Left cardiac atrium (tissue), 4 donors: ENCODE results near the gene CLN3. TPM values are rescaled to one million over a fixed set of nuclear protein-coding genes. Genes with fewer than 3 reads are reported as not detected.
A peak's percentile ranks its signal among the peaks of the same experiment; 100 is the strongest.
"Not testable (repeated sequence)": the region's sequence is repeated elsewhere in the genome, so short reads cannot be mapped to it uniquely, and the experiment has no call there.

ENCODE experiments used
- ATAC-seq, 2 donors: fragments of 200-7000 bp; cut with Tn5 transposase; one replicate each; pipeline ENCODE4 v1.9.1; 2020; ENCODE audit warnings: mild to moderate bottlenecking in 2 of 2, moderate library complexity in 2 of 2
- DNase-seq: peaks from one replicate; pipeline ENCODE4 v3.0.0-alpha.2; 2020
- intact Hi-C, 2 donors: fragments of 100-400 bp; cut with DNase I; formaldehyde crosslinking; loops; one replicate each; pipeline versions ENCODE4 v1.14.1 to v1.15.1; 2022 to 2023
- long read RNA-seq: library from polyadenylated mRNA; unstranded; transcript quantifications from one replicate; pipeline ENCODE4 v2.0.0, GENCODE V29; 2021
- total RNA-seq, 2 donors: library from RNA; stranded (reverse); fragmentation: NEBNext Ultra II Directional; extraction: Animal tissue kit (Norgen Biotek cat#: 25700); gene quantifications; one replicate each; pipeline ENCODE4 v1.2.1, GENCODE V29; 2021
- donor health status: DM: no; HTN: yes; CAD: no.
- donor health status: DM: no; HTN: yes; CAD: no; lungs with severe emphysema.
- donor health status: DM: yes; HTN: yes; CAD: no.
- donor health status: Dilated cardiomyopathy.

CLN3 gene
- 10 to 100 TPM; 11.4 to 16.9 TPM for total RNA-seq
- long read RNA-seq, transcript CLN3-244 (16 exons, 3,832 nt): major isoform, 15 of 24 reads
- long read RNA-seq, transcript CLN3-205 (15 exons, 1,876 nt): minor isoform, 7 of 24 reads
- long read RNA-seq, partial matches to known transcripts: 0 of 24 reads
- long read RNA-seq, other reads (novel, unspliced or antisense): 0 of 24 reads

DNA sequence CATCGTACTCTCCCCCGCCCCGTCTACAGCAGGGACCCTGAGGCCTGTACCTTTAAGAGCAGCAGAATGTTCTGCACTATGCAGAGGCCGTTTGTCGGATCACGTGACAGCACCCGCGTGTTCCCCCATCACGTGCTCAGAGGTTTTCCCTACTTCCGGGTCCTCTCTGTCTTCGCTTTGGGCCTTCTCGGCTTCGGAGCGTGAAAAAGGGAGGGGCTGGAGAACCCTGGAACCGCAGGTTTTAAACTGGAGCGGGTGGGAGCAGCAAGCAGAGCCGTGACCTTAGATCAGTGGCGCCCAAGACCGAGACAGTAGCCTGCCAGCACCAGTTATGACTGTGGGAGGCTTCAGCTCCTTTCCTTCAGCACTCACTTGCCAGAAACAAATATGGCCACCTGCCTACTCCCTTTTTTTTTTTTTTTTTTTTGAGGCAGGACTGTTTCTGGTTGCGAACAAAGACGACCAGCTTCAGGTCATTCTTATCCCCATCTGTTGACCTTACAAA, at the start of gene CLN3:
CLN3 (minus strand) TSS at position 105 of the 505 bp plus-strand sequence. CDS start 315 bp downstream, outside the sequence.
- intact Hi-C loops: no loop called here
- ATAC-seq (peak; percentile 97 to 98), DNase-seq (peak; percentile 94)

DNA sequence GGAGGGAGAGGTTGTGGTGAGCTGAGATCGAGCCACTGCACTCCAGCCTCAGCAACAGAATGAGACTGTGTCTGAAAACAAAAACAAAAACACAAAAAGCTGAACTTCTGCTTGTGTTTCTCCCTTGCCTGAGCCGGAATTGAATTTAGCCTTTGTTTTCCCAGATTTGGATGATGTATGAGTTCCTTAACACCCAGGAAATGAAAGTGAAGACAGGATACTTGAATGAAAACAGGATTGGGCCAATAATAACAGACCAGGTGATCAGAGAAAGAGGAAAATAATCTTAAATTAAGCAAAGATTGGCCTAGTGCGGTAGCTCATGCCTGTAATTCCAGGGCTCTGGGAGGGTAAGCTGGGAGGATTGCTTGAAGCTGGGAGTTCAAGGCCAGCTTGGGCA, 48.5 kb upstream of the CLN3 start:
- intact Hi-C loops: loop anchor here in 1 of 2 donors (5.0 kb wide), 1 partner anchor 38 kb away; no protein-coding TSS in a partner anchor
- no peak for ATAC-seq
- no peak for DNase-seq

DNA sequence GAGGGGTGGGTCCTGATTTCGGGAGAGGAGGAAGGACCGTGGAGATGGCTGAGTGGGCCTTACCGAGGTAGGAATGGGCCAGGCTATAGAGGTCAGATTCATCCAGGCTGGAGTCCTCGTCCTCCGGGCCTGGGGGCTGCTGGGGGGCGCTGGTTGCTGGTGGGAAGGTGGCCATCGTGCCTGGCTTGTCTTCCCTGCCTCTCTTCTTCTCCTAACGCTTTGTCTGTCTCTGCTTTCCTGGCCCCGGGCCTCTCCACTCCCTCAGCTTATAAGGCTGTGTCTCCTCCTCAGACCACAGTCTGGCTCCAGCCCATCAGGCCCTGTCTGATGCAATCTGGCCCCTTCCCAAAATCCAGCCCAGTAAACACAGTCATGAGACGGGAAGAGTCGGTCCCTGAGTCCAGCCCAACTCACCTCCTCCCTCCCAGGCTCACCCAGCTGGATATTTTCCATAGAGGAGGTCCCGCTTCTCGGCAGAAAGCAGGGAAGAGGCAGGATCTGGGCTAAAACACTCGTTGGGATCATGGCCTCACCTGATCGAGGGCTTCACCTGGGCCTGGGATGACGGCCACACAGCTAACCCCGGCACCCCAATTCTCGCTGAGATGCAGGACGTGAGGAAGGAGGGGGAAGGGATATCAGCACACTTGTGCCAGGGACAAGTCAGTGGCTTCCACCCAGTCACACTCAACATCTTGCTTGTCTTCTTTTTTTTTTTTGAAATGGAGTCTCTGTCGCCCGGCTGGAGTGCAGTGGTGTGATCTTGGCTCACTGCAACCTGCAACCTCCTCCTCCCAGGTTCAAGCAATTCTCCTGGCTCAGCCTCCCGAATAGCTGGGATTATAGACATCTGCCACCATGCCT, 47.1 kb upstream of the CLN3 start, which contains the start of gene NUPR1:
NUPR1 (minus strand) TSS at position 242 of the 864 bp plus-strand sequence; CDS start at position 175, 67 bp downstream.
- DNase-seq (peak; percentile 95), ATAC-seq (peak; percentile 97 to 99)
- intact Hi-C loops: no loop called here

DNA sequence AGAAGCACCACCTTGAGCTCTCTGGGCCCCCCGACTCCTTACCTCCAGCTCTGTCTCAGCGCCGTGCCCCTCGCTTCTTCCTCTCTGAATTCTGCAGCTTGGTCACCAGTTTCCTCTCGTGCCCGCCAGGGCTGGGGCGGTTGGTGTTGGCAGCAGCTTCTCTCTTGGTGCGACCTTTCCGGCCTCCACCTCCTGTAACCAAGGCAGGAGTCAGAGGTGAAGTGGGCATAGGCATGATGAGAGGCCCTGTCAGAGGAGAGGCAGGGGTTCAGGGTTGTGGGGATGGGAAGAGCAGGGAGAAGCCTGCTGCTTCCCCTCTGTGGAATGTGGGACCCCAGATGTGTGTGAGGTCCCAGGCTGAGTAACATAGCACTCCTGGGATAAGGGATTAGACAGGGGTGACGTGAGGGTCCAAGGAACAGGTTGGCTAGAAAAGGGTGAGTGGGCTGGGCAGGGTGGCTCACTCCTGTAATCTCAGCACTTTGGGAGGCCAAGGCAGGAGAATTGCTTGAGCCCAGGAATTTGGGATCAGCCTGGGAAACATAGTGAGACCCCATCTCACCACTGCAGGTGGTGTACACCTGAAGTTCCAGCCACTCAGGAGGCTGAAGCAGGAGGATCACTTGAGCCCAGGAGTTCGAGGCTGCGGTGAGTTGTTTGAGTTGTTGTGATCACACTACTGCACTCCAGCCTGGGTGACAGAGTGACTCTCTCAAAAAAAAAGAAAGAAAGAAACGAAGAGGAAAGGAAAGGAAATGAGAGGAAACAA, 46.3 kb upstream of the CLN3 start:
- peak; percentile 2 to 4 for ATAC-seq
- intact Hi-C loops: no loop called here
- no peak for DNase-seq

DNA sequence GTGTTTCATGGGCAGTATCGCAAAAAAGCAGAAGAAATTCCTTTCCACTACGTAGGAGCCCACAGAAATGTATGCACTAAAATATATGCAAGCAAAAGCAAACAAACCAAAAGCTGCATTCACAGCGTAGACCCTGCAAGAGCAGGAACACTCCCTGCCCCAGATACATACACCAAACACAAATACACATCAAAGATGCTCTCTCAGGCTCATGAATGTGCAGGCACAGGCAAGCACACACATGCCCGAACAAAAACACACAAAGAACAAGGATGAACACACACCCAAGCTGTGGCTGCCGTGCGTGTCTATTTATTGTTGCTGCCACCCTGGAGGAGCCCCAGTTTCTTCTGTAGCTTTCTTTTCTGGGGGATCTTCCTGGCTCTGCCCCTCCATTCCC, 45.2 kb upstream of the CLN3 start:
- ATAC-seq: no peak
- intact Hi-C loops: no loop called here
- no peak for DNase-seq

DNA sequence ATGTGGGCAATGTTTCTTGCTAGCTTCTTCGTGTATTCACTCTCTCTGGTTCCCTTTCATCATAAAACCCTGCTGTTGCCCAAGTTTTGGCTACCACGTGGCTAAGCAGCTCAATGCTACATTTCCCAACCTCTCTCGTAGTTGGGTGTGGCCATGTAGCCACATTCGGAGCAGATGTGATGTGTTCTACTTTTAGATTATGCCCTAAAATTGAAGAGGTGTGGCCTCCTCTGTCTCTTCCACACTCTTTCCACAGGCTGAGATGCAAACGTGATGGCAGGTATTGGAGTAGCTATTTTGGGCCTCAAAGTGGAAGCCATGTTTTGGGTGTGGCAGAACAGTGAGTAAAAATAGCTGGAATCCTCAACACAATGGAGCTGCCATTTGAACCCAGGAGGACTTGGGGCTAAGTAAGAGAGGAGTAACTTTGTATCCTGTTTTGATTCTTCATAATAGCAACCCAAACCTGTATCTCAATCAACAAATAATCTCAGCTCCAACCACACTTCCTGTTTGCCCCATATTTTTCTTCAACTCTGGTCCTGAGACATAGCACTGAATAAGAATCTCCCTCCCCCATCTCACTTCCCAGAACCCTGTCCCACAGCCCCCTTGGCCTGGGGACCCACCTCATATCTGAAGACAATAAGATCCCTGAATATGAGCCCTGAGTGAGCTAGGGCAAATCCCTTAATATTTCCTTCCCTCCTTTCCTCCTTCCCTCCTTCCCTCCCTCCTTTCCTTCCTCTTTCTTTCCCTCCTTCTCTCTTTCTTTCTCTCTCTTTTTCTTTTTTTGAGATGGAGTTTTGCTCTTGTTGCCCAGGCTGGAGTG, 42.9 kb upstream of the CLN3 start:
- intact Hi-C loops: no loop called here
- ATAC-seq (no peak), DNase-seq (peak; percentile 42)

DNA sequence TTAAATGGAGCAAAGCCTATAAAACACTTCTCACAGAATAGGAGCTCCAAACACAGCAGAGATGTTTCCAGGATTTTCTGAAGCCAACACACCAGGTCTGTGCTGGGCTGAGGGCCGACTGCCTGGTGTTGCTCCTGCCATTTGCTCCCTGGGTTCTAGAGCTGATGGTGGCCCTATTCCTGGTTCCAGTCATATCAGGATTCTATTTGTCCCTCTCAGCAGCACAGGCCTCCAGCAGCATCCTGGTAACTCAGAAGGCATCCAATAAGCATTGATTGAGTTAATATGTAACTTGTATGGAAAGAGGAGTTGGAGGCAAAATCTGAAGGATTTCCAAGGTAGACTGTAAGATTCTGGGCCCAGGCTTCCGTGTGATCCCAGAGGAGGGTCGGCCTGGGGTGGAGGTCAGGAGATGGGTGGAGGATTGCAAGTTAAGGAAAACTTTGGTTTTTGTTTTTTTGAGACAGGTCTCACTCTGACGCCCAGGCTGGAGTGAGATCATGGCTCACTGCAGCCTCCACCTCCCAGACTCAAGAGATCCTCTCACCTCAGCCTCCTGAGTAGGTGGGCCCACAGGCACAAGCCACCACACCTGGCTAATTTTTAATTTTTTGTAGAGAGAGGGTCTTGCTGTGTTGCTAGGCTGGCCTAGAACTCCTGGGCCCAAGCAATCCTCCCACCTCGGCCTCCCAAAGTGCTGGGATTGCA, 41.2 kb upstream of the CLN3 start:
- intact Hi-C loops: no loop called here
- ATAC-seq: no peak
- DNase-seq: no peak

DNA sequence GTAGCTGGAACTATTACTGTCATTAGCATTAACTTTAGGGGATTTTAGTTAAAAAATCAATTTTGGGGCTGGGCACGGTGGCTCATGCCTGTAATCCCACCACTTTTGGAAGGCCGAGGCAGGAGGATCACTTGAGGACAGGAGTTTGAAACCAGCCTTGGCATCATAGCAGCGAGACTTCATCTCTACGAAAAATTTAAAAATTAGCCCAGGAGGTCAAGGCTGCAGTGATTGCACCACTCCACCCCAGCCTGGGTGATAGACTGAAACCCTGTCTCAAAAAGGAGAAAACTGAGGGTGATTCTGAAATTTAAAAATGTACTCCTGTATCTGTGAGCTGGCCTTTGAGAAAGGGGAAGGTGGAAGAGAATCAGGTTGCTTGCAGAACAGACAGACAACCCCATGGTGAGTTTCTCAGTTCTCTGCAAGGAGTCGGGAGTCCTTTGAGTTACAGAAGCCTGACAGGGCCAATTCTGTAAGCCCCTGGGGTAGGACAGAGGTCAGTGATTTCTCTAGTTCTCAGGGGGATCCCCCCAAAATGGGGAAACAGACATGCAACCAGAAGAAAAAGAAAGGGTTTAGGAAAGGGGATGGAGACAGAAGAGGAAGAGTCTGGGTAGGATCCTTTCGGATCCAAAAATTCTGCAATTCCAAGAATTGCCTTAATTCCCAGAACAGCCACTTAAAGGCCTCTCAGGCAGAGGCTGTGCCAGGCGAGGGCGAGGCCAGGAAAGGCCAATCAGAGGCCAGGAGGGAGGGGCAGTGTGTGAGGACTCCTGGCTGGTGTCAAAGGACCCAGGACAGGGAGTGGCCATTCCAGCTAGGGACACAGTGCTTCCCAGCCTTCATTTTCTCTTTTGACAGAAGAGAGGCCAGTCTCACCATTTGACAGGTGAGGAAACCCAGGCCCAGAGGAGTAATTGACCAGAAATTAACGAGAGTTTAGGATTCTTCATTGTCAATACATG, 40.2 kb upstream of the CLN3 start:
- intact Hi-C loops: no loop called here
- DNase-seq: peak; percentile 81
- peak; percentile 94 to 97 for ATAC-seq

DNA sequence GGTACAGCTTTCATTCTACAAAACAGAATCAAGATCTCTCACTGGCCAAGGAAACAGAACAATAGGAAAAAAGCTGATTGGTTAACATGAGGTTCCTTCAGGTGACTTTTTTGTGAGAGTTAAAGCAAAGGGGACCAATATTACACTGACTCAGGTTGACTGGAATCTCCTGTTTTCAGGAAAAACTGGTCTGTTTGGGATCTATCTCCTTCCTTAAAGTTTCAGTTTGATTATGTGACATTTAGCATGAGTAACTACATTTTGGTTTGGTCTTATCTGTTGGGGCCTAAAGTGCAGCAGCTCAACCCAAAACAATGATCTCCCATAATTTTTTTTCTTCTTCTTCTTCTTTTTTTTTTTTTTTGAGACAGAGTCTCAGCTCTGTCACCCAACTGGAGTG, 37.2 kb upstream of the CLN3 start:
- DNase-seq (no peak), ATAC-seq (no peak)
- intact Hi-C loops: no loop called here

DNA sequence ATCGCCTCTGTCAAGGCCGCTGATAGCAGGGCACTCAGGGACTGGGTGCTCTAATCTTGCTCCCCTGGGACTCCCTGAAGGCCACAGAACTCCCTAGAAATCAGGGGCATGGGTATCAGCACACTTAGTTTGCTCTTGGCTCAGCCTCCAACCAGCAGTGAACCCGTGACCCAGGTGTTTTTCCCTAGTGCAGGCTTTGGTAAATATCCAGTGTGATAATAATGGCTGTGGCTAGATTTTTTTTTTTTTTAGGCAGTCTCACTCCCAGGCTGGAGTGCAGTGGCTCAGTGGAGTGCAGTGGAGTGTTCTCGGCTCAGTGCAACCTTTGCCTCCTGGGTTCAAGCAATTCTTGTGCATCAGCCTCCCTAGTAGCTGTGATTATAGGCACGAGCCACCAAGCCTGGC, 36.6 kb upstream of the CLN3 start:
- DNase-seq (no peak), ATAC-seq (no peak)
- intact Hi-C loops: no loop called here

DNA sequence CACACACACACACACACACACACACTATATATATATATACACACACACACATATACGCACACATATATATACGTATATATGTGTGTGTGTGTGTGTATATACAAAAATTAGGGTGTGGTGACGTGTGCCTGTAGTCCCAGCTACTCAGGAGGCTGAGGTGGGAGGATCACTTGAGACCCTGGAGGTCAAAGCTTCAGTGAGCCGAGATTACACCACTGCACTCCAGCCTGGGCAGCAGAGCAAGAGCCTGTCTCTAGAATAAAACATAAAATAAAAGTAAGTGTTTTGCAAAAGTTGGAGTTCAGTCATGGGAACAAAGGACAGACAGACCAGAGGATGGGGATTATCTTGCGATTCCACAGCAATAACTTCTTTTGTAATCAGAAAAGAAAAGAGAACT, 36.1 kb upstream of the CLN3 start:
- intact Hi-C loops: no loop called here

DNA sequence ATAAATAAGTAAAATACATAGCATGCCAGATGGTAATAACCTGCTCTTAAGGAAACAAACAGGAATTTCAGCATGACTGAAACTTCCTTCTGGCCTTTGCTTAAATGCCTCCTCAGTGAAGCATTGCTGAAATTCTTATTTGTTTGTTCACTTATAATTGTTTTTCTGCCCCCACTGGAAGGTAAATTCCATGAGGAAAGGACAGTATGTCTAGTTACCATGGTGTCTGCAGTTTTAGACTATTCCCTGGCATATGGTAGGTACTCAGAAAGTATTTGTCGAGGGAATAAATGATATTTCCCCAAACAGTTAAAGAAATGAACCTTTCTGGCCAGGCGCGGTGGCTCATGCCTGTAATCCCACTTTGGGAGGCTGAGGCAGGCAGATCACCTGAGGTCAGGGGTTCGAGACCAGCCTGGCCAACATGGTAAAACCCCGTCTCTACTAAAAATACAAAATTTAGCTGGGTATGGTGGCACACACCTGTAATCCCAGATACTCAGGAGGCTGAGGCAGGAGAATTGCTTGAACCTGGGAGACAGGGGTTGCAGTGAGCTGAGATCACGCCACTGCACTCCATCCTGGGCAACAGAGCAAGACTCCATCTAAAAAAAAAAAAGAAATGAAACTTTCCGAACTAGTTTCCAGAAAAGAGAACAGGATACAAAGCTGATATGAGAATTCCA, 35.4 kb upstream of the CLN3 start:
- intact Hi-C loops, DNase-seq, ATAC-seq: not testable (repeated sequence)

More for the DNA sequence above, 36.1 kb upstream of the CLN3 start:
- ATAC-seq (no peak), DNase-seq (no peak)

DNA sequence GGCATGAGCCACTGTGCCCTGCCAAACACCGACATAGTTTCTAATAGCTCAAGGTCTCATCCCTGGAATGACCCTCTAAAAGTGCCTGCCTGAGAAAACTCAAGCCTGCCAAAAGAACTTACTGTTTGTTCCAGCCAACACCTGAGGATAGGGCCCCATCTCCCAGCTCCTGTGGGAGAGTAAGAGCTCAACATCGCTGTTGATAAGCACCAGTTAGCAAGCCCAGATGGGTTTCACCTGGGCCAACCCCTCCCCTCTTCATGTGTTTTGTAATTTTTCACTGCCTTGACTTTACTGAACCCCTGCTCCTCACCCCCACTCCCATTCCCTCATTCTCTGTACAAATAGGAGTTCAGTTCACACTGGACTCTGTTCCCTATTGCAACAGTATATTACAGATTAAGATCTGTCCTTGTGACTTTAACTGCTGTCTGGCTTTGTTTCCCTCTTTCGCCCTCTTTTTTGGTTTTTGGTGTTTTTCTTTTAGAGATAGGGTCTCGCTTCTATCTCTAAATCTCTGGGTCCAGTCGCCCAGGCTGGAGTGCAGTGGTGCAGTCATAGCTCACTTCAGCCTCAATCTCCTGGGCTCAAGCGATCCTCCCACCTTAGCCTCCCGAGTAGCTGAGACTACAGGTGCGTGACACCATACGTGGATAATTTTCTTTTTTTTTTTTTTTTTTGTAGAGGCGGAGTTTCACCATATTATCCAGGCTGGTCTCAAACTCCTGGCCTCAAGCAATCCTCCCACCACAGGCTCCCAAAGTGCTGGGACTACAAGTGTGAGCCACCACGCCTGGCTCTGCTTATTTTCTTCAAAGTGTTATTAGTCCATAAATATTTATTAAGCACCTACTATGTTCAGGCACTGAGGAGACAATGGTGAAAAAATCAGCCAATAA, 34.6 kb upstream of the CLN3 start:
- DNase-seq (no peak), ATAC-seq (no peak)
- intact Hi-C loops: no loop called here

DNA sequence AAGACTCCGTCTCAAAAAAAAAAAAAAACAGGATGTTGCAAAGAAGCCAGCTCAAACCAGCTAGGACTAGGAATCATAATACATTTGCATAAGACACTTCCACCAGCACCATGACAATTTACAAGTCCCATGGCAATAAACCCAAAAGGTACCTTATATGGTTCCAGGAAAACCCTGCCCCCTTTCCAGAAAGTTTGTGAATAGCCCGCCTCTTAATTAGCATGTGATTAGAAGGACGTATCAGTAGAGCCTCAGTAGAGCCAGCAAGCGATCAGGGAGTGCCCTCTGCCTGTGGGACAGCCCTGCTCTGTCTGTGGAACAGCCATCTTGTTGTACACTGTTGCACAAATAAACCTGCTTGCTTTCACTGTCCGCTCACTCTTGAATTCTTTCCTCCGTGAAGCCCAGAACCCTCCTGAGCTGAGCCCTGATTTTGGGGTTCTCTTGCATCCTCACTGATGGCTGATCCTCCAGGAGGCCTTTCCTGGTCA, 32.9 kb upstream of the CLN3 start:
- intact Hi-C loops: no loop called here
- ATAC-seq (peak; percentile 25 to 51), DNase-seq (no peak)

DNA sequence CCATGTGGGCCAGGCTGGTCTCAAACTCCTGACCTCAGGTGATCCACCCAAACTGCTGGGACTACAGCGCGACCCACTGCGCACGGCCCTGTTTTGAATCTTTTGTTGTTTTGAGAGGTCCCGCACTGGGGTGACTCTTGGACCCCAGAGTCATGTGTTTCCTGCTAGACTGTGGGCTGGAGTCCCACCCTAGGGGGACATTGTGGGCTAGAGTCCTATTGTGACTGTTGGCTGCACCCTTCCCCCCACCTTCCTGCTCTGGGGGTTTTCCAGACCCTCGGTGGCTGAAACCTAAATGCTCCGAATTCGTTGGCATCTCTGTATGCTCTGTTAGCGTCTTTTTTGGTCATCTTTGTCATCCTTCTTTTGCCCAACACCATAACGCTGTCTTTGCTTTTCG, 30.9 kb upstream of the CLN3 start:
- ATAC-seq (no peak), DNase-seq (no peak)
- intact Hi-C loops: no loop called here
